Measurements from ENCODE around the gene TTC17.

TTC17 gene

GRCh38 chr11:43403357-43404231 is 44.9 kb downstream of the TTC17 start:
- no peak overlapping the region for H3K27ac ChIP-seq

GRCh38 chr11:43404406-43404805 is 45.7 kb downstream of the TTC17 start:
- H3K4me3 ChIP-seq (ENCODE audit: low read depth, low read length), result no peak overlapping the region
- no peak for DNase-seq
- H3K27ac ChIP-seq, result no peak overlapping the region
- in situ Hi-C loops (cut with HindIII; ENCODE audit: low pct_ligation_motif_present, low sequenced_read_pairs), result no loop called here
- H3K27me3 ChIP-seq (replicated peaks), result no peaks in the 10 kb centered on the region
- H3K36me3 ChIP-seq (replicated peaks), result peaks cover 34% of the 10 kb centered on the region
- TF ChIP-seq CTCF (IDR thresholded peaks at IDR 0.05; ENCODE audit: low read depth, low read length, missing control alignments), result no peak

More at GRCh38 chr11:43403357-43404231, 44.9 kb downstream of the TTC17 start:
- peaks cover 34% of the 10 kb centered on the region for H3K36me3 ChIP-seq (replicated peaks)
- no peaks in the 10 kb centered on the region for H3K27me3 ChIP-seq (replicated peaks)
- no peak for DNase-seq
- in situ Hi-C loops (cut with HindIII; ENCODE audit: low pct_ligation_motif_present, low sequenced_read_pairs), result no loop called here
- no peak overlapping the region for H3K4me3 ChIP-seq (ENCODE audit: low read depth, low read length)
- no peak for TF ChIP-seq CTCF (IDR thresholded peaks at IDR 0.05; ENCODE audit: low read depth, low read length, missing control alignments)

GRCh38 chr11:43404836-43405479 is 46.2 kb downstream of the TTC17 start:
- DNase-seq, result no peak
- in situ Hi-C loops (cut with HindIII; ENCODE audit: low pct_ligation_motif_present, low sequenced_read_pairs), result no loop called here
- Histone ChIP-seq H3K36me3 (replicated peaks) (peaks cover 32% of the 10 kb centered on the region), H3K4me3 (ENCODE audit: low read depth, low read length) (no peak overlapping the region), H3K27me3 (replicated peaks) (no peaks in the 10 kb centered on the region), H3K27ac (no peak overlapping the region)
- no peak for TF ChIP-seq CTCF (IDR thresholded peaks at IDR 0.05; ENCODE audit: low read depth, low read length, missing control alignments)

- Histone ChIP-seq H3K4me3 (ENCODE audit: low read depth, low read length) (no peak overlapping the region), H3K36me3 (replicated peaks) (peaks cover 23% of the 10 kb centered on the region), H3K27me3 (replicated peaks) (no peaks in the 10 kb centered on the region), H3K27ac (no peak overlapping the region)
- TF ChIP-seq CTCF (IDR thresholded peaks at IDR 0.05; ENCODE audit: low read depth, low read length, missing control alignments), result no peak
- in situ Hi-C loops (cut with HindIII; ENCODE audit: low pct_ligation_motif_present, low sequenced_read_pairs), result no loop called here
- DNase-seq, result no peak
Observed at GRCh38 chr11:43408277-43408676, 49.6 kb downstream of the TTC17 start.

GRCh38 chr11:43410394-43410793 is 51.7 kb downstream of the TTC17 start:
- Histone ChIP-seq H3K4me3 (ENCODE audit: low read depth, low read length) (no peak overlapping the region), H3K27ac (no peak overlapping the region), H3K27me3 (replicated peaks) (no peaks in the 10 kb centered on the region), H3K36me3 (replicated peaks) (peaks cover 23% of the 10 kb centered on the region)
- no peak for TF ChIP-seq CTCF (IDR thresholded peaks at IDR 0.05; ENCODE audit: low read depth, low read length, missing control alignments)
- in situ Hi-C loops (cut with HindIII; ENCODE audit: low pct_ligation_motif_present, low sequenced_read_pairs), result no loop called here
- DNase-seq, result no peak
